GM12878 (cell line): ENCODE results near the gene FOXA2. TPM values are rescaled to one million over a fixed set of nuclear protein-coding genes. Genes with fewer than 3 reads are reported as not detected.

ENCODE experiments used
- ATAC-seq: fragments of 200-7000 bp; cut with Tn5 transposase; 3 replicates; pipeline ENCODE4 v1.9.1; 2020; ENCODE audit warnings: mild to moderate bottlenecking, moderate library complexity
- BruUV-seq: library from RNA; stranded (reverse); fragments of 400-500 nt; replicated peaks from 2 replicates; lab custom pipeline; 2021; lab: Mats Ljungman, UMichigan
- CTCF ChIA-PET: fragments of 300-600 bp; sonication (Branson Sonifier 250); formaldehyde crosslinking; extraction: SDS; loops from one replicate; lab custom pipeline; 2021; ENCODE audit warnings: inconsistent platforms; lab: Yijun Ruan, JAX
- POLR2A ChIA-PET: fragments of 350-600 bp; formaldehyde crosslinking; extraction: SDS; loops from one replicate; lab custom pipeline; 2021; ENCODE audit warnings: inconsistent platforms; lab: Charles Lee
- RAD21 ChIA-PET: fragments of 300-600 bp; sonication (Branson Sonifier 250); formaldehyde crosslinking; loops from one replicate; lab custom pipeline; 2023; ENCODE audit warnings: antibody characterized with exemption; ENCODE audit not compliant: unreplicated experiment; lab: Charles Lee
- SMC1A ChIA-PET: fragments of 300-600 bp; sonication (Branson Sonifier 250); formaldehyde crosslinking; loops from one replicate; lab custom pipeline; 2023; ENCODE audit not compliant: unreplicated experiment, uncharacterized antibody; lab: Charles Lee
- DNase-seq: peaks from one replicate; pipeline ENCODE4 v3.0.0-alpha.2; 2011; ENCODE audit warnings: low read depth, low spot score
- FAIRE-seq: peaks from 3 replicates; lab custom pipeline; 2011; peaks lifted over from hg19 to GRCh38; lab: Jason Lieb, UNC
- H2AFZ ChIP-seq: 2 replicates; pipeline ENCODE4 v1.6.0; 2011; ENCODE audit warnings: low read depth, low read length, control low read depth; ENCODE audit not compliant: control insufficient read depth
- H3K27ac ChIP-seq: 2 replicates; pipeline ENCODE4 v1.5.1; 2011; ENCODE audit warnings: control low read depth; ENCODE audit not compliant: control insufficient read depth, insufficient read depth
- H3K27me3 ChIP-seq, 2 experiments: replicated peaks in 1 of 2; 2 replicates each; pipeline versions ENCODE4 v1.6.0 to v1.6.1; 2011; ENCODE audit warnings: low read length in 1 of 2; ENCODE audit not compliant: control insufficient read depth in 2 of 2, insufficient read depth in 2 of 2
- H3K36me3 ChIP-seq, 2 experiments: 2 replicates each; pipeline ENCODE4 v1.5.1; 2011; ENCODE audit warnings: low read length in 1 of 2; ENCODE audit not compliant: control insufficient read depth in 2 of 2, insufficient read depth in 2 of 2
- H3K4me1 ChIP-seq: 2 replicates; pipeline ENCODE4 v1.6.1; 2011; ENCODE audit warnings: mild to moderate bottlenecking, low read length, moderate library complexity, mixed read lengths; ENCODE audit not compliant: control insufficient read depth, insufficient read depth
- H3K4me2 ChIP-seq: 2 replicates; pipeline ENCODE4 v1.6.0; 2011; ENCODE audit warnings: control low read depth; ENCODE audit not compliant: control insufficient read depth, insufficient read depth
- H3K4me3 ChIP-seq: fragments of 200-600 bp; sonication (generic); 2 replicates; pipeline ENCODE4 v1.5.1; 2016
- H3K79me2 ChIP-seq: 2 replicates; pipeline ENCODE4 v1.6.0; 2011; ENCODE audit warnings: low read length; ENCODE audit not compliant: control insufficient read depth, insufficient read depth
- H3K9ac ChIP-seq: 2 replicates; pipeline ENCODE4 v1.8.0; 2011; ENCODE audit warnings: low read length, control low read depth, mixed read lengths; ENCODE audit not compliant: control insufficient read depth, insufficient read depth
- H3K9me3 ChIP-seq: replicated peaks from 3 replicates; pipeline ENCODE4 v1.5.1; 2011; ENCODE audit warnings: mild to moderate bottlenecking, low read length; ENCODE audit not compliant: control insufficient read depth, insufficient read depth
- H4K20me1 ChIP-seq: 2 replicates; pipeline ENCODE4 v1.6.0; 2011; ENCODE audit not compliant: control insufficient read depth, insufficient read depth
- BHLHE40 ChIP-seq, 2 experiments: fragments of 450-650 bp in 1 of 2; IDR thresholded peaks; 2 replicates each; pipeline ENCODE4 v1.6.1; 2011 to 2017; ENCODE audit warnings: low read depth in 2 of 2, borderline replicate concordance in 1 of 2, improper control_type of control experiment in 1 of 2, low read length in 1 of 2, mild to moderate bottlenecking in 1 of 2
- CHD1 ChIP-seq: IDR thresholded peaks from 2 replicates; pipeline ENCODE4 v1.6.1; 2012; ENCODE audit warnings: low read depth, low read length, improper control_type of control experiment
- ESRRA ChIP-seq: IDR thresholded peaks from 2 replicates; pipeline ENCODE4 v1.6.1; 2012; ENCODE audit warnings: mild to moderate bottlenecking, low read length, improper control_type of control experiment
- HDAC2 ChIP-seq: fragments of 200-600 bp; sonication (generic); IDR thresholded peaks from 2 replicates; pipeline ENCODE4 v1.6.1; 2017
- HDAC6 ChIP-seq: fragments of 200-600 bp; sonication (generic); IDR thresholded peaks from one replicate; pipeline ENCODE4 v1.8.0; 2017; ENCODE audit warnings: antibody characterized with exemption; ENCODE audit not compliant: unreplicated experiment
- POU2F2 ChIP-seq: IDR thresholded peaks from 3 replicates; pipeline ENCODE4 v1.6.1; 2011; ENCODE audit warnings: low read depth, mild to moderate bottlenecking, low read length, borderline replicate concordance
- RAD21 ChIP-seq: IDR thresholded peaks from 2 replicates; pipeline ENCODE4 v1.6.1; 2011; ENCODE audit warnings: mild to moderate bottlenecking, low read depth, low read length, moderate library complexity; ENCODE audit not compliant: insufficient read depth
- SMAD1 ChIP-seq: fragments of 450-650 bp; IDR thresholded peaks from 2 replicates; pipeline ENCODE4 v1.6.1; 2018; ENCODE audit warnings: mild to moderate bottlenecking, low read depth; ENCODE audit not compliant: partially characterized antibody
- SMARCA5 ChIP-seq: fragments of 450-650 bp; IDR thresholded peaks from 2 replicates; pipeline ENCODE4 v1.6.1; 2017; ENCODE audit warnings: mild to moderate bottlenecking
- SMC3 ChIP-seq: IDR thresholded peaks from 2 replicates; pipeline ENCODE4 v1.6.1; 2011; ENCODE audit warnings: low read length, improper control_type of control experiment, borderline replicate concordance
- STAT3 ChIP-seq: IDR thresholded peaks from 2 replicates; pipeline ENCODE4 v1.6.1; 2011; ENCODE audit warnings: low read depth, low read length, improper control_type of control experiment
- SUPT20H ChIP-seq: IDR thresholded peaks from 2 replicates; pipeline ENCODE4 v1.6.1; 2011; ENCODE audit warnings: low read depth, mild to moderate bottlenecking, low read length, moderate library complexity, borderline replicate concordance; ENCODE audit not compliant: control insufficient read depth
- ZBTB11 ChIP-seq: fragments of 450-650 bp; formaldehyde crosslinking; IDR thresholded peaks from 2 replicates; pipeline ENCODE4 v1.5.0; 2022; ENCODE audit warnings: mild to moderate bottlenecking, missing genetic modification characterization
- WGBS: methylation state at CpG from one replicate; pipeline ENCODE4 v1.1.6; 2016; ENCODE audit warnings: low lambda C conversion rate; ENCODE audit not compliant: insufficient replicate concordance, insufficient coverage; ENCODE audit errors: missing lambda C conversion rate; 5-methylcytosine and 5-hydroxymethylcytosine counted together
- in situ Hi-C: fragments of 300-500 bp; cut with MboI; formaldehyde crosslinking; loops from 9 replicates; pipeline ENCODE4 v1.14.3; 2018; ENCODE audit warnings: mixed read lengths
- intact Hi-C: fragments of 100-400 bp; cut with micrococcal nuclease; formaldehyde crosslinking; loops from one replicate; pipeline ENCODE4 v1.14.2; 2022; ENCODE audit not compliant: unreplicated experiment
- polyA plus RNA-seq, 11 experiments: library from polyadenylated mRNA; depleted of rRNA in 4 of 11; unstranded in 6 of 11; stranded (reverse) in 5 of 11; fragments of >200 nt; fragmentation: Nextera tagmentation in 4 of 11; fragmentation: Illumina TruSeq in 1 of 11; extraction: Ambion mirVana in 4 of 11; extraction: Trizol in 1 of 11; gene quantifications; 1 replicate in 1 of 11; 2 replicates in 10 of 11; pipeline versions ENCODE4 v1.2.1 to v1.2.3, GENCODE V29; 2011 to 2016; ENCODE audit warnings: inconsistent platforms in 2 of 11, missing spikeins in 2 of 11, low read depth in 1 of 11
- total RNA-seq, 4 experiments: library from RNA; depleted of rRNA in 3 of 4; stranded (reverse); fragments of >200 nt in 3 of 4; fragmentation: Illumina TruSeq in 1 of 4; extraction: Trizol in 1 of 4; gene quantifications; 2 replicates each; pipeline versions ENCODE4 v1.2.1 to v1.2.3, GENCODE V29; 2013 to 2021

FOXA2 gene
- total and polyA plus RNA-seq, 10 of the 15 experiments (the other 5 are each of a cell fraction or from before 2014, with no cell fraction given) = not detected

GRCh38 chr20:22548040-22548439, 36.3 kb downstream of the FOXA2 start:
- SMC1A ChIA-PET = no interaction called here
- intact Hi-C loops = no loop called here
- POLR2A ChIA-PET = no interaction called here

More at GRCh38 chr20:22548040-22548439, 36.3 kb downstream of the FOXA2 start:
- WGBS = 33% methylated on average over 4 of the region's 4 CpGs
- Histone ChIP-seq H3K27ac (no peak overlapping the region), H3K4me1 (no peaks in the 10 kb centered on the region), H3K36me3 (no peaks in the 10 kb centered on the region), H3K27me3 (no peaks in the 10 kb centered on the region), H2AFZ (no peak overlapping the region), H3K9ac (no peak overlapping the region), H4K20me1 (no peaks in the 10 kb centered on the region), H3K79me2 (no peaks in the 10 kb centered on the region), H3K4me3 (no peak overlapping the region), H3K4me2 (no peak overlapping the region), H3K9me3 (no peaks in the 10 kb centered on the region; the same call in 2 of the 3 replicates)
- BruUV-seq = no TSS peak
- in situ Hi-C loops = no loop called here
- ChIA-PET CTCF (no interaction called here), RAD21 (no interaction called here)
- TF ChIP-seq SUPT20H (no peak), HDAC6 (no peak), SMAD1 (no peak), POU2F2 (no peak), RAD21 (no peak), CHD1 (no peak), BHLHE40 (IDR thresholded peaks at IDR 0.05; ENCODE audit: borderline replicate concordance in 1 of 2, low read depth in 2 of 2, low read length in 1 of 2) (no peak), ESRRA (no peak), HDAC2 (no peak), SMARCA5 (no peak), SMC3 (no peak), STAT3 (no peak), ZBTB11 (CRISPR knock-in tag) (no peak)
- FAIRE-seq = no peak
- DNase-seq = no peak
- ATAC-seq = no peak
